Stimulated activated CD8-positive, alpha-beta memory T cell treated with anti-CD3 and anti-CD28 coated beads, Interleukin-7, amount 100 ng/mL, for 48 hours (primary cell): ENCODE data around the gene CHST14.

ENCODE experiments used
- DNase-seq, 2 donors: peaks; one replicate each; pipeline ENCODE4 v3.0.0-alpha.2; 2020; ENCODE audit warnings: low read depth in 1 of 2; ENCODE audit errors: extremely low read depth in 1 of 2

The CHST14 gene

DNA sequence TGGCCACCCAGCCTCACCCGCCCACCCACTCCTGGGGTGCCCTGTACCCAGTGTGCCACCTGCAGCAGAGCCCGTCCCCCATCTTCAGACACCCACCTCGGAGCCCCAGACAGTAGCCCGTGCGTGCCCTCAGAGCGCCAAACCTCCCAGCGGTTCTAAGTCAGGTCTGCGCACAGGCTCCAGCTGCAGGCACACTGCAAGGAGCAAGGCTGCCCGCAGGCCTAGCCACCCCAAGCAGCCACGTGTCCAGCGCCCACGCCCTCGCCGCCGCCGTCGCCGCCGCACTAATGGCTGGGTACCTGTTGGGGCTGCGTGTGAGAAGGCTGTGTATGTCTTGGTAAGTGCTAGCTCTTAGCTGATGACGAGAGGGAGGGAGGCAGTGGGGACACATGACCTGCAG is 8.8 kb upstream of the CHST14 start:
- DNase-seq = no peak

DNA sequence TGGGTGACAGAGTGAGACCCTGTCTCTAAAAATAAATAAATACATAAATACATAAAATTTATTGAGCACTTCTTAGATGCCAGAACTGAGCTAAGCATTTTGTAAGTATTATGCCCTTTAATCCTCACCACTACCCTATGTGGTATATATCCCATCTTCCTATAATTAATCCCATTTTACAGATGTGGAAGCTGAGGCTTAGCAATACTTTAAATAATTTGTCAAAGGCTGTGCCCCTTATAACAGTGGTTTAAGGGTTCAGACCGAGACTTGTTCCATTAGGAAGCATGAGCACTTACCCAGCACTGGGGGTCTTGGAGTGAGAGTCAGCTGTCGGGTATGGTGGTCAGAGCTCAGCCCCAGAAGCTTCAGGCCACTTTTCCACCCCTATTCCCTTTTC is 7.5 kb upstream of the CHST14 start:
- DNase-seq = no peak

DNA sequence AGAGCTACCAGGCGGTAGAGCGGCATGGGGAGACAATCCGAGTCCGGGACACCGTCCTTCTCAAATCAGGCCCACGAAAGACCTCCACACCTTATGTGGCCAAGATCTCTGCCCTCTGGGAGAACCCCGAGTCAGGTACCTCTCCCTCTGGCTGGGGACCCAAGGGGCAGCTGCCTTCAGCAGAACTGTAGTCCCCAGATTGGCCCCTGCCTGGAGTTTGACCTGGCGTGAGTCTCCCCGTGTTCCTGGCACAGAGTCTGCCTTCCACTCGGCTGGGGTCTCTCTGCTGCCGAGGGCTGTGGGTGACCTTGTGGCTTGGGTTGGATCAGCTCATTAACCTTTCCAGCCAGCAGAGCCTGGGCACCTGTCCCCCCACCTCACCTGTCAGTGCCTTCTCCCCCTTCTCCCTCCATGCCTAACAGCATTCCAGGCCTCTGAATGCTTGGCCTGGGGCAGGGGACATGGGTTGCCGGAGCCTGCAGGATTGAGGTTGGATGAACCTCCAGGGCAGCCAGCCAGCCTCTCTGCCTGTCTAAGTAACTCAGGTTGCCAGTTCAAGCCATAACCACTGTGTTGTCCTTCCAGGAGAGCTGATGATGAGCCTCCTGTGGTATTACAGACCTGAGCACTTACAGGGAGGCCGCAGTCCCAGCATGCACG is 6.8 kb upstream of the CHST14 start:
- no peak for DNase-seq

DNA sequence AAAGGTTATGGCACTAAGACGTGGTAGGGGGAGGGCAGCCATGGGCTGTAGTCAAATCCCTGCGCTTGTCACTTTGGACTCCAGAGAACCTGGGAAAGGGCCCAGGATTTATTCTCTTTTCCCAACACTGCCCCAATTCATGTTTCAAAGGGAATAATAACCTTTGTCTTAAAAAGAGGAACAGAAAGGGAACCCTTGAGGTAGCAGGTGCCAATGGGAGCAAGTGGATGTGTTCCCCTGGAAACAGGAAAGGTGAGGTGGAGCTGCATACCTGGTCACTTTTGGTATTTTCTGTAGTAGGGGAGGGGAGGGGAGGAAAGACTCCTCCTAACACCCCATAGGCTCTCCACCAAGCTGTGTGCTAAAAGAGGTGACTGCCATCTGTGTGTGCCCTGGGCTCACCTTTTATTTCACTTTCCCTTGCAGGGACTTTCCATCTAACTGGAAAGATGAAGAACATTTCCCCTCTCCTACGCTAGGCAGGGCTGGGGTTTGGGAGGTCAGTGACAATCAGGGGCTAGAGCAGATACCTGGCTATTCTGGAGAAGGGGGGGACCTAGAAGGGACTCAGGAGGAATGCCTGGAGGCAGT is 6.1 kb upstream of the CHST14 start:
- DNase-seq = no peak

DNA sequence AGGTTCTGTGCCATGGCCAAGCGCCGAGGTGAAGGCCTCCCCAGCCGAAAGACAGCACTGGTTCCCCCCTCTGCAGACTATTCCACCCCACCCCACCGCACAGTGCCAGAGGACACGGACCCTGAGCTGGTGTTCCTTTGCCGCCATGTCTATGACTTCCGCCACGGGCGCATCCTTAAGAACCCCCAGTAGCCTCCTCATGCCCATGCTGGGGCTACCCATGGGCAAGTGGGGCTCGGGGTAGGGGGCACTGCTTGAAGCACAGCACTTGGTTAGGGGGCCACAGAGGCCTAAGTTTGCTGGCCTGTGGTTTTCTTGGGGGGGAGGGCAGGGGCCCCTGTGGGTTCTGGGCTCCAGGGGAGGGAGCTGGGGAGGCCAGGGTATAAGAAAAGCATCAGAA is 4.8 kb upstream of the CHST14 start:
- DNase-seq = no peak

DNA sequence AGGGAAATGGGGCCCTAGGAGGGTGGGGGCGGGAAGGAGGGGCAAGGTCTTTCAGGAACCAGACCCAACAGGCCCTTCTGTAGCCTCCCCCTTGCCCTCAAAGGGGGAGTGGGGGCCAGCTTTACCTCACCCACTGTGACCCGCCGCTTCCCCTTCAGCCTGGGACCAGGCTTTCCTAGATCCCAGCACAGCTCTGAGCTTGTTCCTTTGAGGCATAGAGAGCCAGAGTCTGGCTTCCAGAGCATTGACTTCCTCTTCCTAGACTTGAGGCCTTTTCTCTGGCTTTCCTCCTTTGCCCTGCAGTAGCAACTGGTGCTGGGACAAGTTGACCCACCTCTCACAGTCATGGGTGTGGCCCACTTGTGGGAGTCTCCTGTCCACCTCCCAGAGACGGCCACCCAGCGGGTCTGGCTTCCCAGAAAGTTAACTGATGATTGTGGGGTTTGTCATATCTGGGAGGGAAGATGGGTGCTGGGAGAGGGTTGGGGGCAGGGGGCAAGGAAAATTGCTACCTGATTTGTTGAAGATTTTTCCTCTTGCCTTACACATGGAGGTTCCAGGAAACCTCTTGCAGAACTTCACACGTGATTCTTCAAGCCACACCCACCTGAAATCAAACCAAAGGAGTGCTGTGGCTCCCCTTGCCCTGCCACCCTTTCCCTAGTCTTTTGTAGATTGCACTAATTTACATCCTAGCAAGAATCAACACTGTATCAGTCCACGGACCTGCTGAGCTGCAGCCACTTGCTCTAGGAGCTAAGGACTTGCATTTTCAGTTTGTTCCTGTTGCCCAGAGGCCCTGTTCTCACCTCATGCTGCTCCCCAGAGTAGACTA is 4.1 kb upstream of the CHST14 start:
- DNase-seq = no peak

DNA sequence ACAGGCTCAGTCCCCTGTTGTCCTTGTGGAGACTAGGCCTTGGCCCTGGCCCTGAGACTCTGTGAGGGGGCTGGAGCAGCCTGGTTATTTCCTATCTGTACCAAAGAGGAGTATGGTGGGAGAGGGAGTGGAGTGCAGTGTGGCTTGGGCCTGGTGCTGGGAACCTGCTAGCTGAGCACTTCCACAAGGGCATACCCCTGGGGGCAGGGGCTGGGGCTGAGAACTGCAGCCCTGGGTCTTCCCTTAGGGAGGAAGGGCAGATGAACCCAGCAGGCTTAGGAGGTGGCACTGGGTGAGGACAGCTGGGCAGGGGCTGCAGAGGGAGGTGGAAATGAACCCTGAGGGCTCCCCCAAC is 3.5 kb upstream of the CHST14 start:
- DNase-seq = no peak

DNA sequence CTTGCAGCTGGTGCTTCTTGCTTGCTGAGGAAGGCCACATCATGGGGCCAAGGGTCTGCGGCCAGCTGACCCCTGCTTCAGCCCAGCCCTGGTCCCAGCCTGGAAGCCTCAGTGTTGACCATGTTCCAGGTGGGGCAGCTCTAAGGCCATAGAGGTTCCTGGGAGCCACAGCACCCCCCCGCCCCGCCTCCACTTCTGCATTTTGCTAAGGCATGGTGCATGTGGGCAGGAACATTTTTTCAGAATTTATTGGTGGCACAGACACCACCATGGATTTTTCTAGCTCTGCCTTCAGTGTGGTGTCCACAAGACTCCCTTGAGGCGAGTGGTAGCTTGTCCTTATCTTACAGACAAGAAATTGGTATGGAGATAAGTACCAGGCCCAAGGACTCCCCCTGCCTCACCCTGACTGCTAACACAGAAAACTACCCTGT is 1.9 kb upstream of the CHST14 start:
- no peak for DNase-seq

DNA sequence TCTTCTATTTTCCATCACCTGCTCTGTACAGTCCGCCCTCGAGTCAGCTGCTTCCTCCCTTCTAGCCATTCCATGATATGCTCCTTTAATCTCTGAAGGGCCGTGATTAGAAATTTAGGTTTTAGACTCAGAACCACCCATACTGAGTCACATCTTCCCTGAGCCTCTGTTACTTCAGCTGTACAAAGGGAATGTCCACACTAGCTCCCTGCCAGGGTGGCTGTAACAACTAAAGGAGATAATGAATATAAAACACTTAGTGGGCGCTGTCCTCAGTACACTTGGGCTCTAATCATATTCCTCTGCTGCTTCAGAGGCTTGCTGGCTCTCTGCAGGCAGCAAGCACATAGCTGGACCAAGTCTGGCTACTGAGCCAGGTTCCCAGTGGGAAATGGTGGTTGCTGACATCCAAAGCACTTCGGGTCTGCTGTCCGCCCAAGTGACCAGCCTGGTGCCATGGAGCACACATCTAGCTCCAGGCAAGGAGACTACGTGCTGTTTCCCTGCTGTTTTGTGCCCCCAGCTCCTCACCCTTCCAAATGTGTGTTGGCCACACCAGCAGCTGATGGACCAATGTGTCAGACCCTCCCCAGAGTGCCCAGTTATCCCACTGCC is 901 bp upstream of the CHST14 start:
- no peak for DNase-seq

DNA sequence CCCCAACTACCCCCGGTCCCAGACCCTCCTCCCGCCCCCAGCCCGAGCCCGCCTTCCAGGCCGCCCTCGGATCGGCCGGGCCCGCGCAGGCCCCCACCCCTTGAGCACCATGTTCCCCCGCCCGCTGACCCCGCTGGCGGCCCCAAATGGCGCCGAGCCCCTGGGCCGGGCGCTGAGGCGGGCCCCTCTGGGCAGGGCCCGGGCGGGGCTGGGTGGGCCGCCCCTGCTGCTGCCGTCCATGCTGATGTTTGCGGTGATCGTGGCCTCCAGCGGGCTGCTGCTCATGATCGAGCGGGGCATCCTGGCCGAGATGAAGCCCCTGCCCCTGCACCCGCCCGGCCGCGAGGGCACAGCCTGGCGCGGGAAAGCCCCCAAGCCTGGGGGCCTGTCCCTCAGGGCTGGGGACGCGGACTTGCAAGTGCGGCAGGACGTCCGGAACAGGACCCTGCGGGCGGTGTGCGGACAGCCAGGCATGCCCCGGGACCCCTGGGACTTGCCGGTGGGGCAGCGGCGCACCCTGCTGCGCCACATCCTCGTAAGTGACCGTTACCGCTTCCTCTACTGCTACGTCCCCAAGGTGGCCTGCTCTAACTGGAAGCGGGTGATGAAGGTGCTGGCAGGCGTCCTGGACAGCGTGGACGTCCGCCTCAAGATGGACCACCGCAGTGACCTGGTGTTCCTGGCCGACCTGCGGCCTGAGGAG is 472 bp downstream of the CHST14 start:
- no peak for DNase-seq

DNA sequence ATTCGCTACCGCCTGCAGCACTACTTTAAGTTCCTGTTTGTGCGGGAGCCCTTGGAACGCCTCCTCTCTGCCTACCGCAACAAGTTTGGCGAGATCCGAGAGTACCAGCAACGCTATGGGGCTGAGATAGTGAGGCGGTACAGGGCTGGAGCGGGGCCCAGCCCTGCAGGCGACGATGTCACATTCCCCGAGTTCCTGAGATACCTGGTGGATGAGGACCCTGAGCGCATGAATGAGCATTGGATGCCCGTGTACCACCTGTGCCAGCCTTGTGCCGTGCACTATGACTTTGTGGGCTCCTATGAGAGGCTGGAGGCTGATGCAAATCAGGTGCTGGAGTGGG is 995 bp downstream of the CHST14 start:
- no peak for DNase-seq

DNA sequence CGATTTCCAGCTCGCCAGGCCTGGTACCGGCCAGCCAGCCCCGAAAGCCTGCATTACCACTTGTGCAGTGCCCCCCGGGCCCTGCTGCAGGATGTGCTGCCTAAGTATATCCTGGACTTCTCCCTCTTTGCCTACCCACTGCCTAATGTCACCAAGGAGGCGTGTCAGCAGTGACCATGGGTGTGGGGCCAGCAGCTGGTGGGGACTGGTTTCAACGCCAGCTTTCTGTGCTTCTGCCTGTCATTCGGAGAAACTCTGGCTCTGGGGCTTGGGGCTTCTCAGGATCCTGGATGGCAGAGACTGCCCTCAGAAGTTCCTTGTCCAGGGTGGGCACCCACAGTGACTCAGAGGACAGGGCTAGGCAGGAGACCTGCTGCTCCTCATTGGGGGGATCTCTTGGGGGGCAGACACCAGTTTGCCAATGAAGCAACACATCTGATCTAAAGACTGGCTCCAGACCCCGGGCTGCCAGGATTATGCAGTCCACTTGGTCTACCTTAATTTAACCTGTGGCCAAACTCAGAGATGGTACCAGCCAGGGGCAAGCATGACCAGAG is 1.5 kb downstream of the CHST14 start:
- DNase-seq = no peak

DNA sequence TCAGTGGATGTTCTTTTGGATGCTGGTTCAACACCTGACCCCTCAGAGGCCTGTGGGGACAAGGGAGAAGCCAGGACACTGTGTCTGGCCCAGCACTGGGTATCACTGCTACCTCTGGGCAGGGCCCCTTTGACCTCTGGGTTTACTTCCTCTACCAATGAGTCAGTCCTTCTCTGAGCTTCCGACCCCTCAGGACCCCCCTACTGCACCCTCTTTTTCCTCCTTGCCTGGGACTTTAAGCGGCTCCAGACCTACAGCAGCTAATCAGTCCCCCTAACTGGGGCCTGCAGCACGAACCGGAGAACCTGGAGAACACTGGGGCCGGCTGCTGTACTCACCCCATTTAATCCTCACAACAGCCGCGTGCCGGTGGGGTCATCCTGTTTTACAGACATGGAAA is 3.8 kb downstream of the CHST14 start:
- DNase-seq = no peak

DNA sequence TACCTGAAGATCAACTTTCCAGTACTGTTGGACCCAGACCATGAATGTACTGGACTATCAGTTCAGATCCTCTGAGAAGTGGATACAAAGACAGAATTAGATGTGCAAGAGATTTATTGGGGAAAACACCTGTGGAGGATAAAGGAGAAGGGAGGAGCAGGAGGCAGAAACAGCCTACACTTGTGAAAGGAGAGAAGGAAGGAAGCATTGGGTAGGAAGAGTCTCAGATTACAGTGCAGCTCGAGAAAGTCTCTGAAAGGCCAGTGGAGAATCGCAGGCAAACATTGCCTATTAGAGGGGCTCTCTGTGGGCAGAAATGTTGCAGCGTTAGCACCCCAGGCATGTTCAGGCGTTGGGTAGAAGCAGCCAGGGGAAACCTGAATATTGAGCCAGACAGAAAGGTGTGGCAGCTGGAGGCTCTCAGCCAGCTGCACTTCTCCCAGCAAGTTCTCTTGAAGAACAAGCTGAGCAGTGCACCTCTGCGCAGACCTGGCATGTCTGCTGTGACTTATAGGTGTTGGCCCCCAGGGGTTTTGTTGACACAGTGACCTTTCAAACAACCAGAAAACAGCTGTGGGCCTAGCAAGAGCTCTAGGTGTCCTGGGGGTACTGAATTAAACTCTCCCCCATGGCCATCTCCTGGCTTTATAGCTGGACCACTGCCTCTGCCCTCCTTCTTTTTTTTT is 7.0 kb downstream of the CHST14 start:
- DNase-seq = no peak

DNA sequence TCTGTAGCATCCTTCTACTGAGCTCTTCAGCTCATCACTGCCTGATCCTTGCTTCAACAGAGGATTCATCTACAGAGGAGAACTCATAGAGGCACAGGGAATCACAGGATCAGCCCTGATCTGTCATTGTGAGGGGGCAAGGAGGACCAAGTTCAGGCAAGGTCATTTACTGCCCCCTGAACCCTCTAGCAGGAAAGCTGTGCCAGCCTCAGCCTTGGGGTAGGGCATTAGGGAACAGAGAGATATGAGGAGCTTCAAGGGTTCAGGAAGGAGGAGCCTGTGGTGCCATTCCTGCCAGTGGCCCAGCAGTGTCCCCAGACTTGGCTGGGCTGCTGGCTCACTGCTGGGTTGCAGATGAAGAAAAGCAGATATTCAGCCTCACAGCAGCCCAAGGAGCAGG is 8.2 kb downstream of the CHST14 start:
- DNase-seq = no peak

DNA sequence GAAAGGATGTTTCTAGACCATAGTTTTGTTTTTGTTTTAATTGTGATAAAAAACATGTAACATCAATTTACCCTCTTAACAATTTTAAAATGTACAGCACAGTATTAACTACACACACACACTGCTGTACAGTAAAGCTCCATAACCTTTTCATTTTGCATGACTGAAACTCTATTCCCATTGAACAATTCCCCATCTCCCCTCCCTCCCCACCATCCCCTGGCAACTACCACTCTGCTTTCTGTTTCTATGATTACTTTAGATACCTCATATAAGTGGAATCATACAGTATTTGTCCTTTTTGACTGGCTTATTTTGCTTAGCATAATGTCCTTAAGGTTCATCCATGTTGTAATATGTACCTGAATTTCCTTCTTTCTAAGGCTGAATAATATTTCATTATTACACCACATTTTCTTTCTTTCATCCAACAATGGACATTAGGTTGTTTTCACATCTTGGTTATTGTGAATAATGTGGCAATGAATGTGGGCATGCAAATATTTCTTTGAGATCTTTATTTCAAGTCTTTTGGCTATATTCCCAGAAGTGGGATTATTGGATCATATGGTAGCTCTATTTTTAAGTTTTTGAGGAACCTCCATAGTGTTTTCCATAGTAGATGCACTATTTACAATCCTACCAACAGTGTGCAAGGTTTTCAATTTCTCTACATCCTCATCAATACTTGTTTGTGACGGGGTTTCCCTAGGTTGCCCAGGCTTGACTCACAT is 10.7 kb downstream of the CHST14 start:
- DNase-seq = no peak

DNA sequence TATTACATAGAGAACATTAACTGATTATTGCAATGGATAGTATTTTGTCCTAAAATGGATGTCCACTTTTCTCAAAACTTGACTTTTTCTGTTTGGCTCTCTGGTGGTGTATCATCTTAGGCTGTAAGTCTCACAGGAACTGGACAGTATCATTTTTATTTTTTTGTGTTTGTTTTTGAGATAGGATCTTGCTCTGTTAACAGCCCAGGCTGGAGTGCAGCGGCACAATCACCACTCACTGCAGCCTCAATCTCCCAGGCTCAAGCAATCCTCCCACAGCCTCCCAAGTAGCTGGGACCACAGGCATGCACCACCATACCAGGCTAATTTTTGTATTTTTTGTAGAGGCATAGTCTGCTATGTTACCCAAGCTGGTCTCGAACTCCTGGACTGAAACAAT is 13.1 kb downstream of the CHST14 start:
- DNase-seq = no peak

DNA sequence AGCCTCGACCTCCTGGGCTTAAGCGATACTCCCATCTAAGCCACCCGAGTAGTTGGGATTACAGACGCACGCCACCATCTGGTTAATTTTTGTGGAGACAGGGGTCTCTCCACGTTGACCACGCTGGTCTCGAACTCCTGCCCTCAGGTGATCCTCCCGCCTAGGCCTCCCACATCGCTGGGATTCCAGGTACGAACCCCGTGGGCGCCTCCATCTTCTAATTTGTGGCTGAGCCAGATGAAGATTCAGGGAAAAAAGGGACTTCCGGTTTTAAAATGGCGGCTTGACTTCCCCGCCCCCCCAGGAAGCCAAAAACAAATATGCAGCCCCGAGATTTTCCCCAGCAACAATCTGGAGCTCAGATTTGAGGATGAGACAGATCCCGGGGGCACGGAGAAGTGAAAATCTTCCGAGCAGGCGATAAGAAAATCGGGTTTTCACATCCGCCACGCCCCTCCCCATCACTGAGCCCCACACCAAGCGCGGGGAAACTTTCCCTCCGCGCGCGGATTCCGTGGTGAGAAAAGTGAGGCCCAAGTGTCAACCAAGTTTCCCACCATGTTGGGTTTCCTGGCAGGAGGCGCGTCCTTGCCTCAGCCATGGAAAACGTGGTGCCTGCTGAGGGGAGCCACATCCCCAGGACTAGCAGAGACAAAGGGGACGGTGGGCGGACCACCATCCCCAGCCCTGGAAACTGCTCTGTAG is 15.4 kb downstream of the CHST14 start:
- no peak for DNase-seq
